ENCODE results near the gene MEP1B.
"Not testable (repeated sequence)": the region's sequence is repeated elsewhere in the genome, so short reads cannot be mapped to it uniquely, and the experiment has no call there.

MEP1B gene

GRCh38 chr18:32209685-32210445, 20.0 kb downstream of the MEP1B start:
- DNase-seq = no peak

DNA sequence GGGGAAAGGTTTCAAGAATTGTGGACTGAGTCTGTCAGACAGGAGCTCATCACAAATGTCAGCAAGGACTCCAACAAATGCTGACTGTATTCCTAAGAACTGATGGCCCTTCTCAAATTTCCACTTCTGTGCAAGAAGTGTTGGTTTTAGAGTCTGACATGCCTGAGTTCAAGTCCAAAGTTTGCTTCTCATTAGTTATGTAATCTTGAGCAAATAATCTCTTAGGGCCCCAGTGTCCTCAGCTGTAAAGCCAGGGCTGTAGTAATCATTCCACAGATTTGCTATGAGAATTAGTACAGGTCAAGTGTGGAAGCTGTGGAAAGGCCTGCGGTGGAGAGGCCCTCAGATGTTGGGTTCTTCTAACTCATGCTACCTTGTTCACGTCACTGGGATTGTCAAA, 23.9 kb downstream of the MEP1B start:
- DNase-seq = no peak

- no peak for DNase-seq
Observed at GRCh38 chr18:32216390-32216789, 26.6 kb downstream of the MEP1B start.

DNA sequence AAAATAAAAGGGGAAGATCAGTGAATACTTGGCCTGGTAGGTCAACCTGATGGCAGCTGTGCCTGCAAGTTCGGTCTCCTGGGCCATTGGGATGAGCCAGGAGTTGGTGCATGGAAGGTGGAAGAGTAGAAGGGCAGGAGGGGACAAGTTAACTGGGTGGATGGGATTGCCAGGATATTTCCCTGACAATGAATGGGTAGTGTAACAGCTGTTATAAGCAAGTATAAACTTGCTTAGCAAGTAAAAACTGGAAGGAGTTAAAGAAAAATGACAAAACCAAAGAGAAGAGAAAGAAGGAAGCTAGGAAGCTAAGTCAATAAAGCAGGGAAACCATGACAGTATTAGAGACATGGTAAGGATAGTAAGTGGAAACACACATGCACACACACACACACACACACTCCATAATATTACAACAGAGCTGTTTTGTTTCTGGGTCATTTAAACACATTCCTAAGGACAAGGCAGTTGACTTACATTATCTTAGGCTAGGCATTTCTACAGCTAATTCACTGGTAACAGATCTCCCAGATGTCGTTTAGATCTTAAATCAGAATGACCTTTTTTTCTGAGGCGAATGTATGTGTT, 29.7 kb downstream of the MEP1B start:
- no peak for DNase-seq

DNA sequence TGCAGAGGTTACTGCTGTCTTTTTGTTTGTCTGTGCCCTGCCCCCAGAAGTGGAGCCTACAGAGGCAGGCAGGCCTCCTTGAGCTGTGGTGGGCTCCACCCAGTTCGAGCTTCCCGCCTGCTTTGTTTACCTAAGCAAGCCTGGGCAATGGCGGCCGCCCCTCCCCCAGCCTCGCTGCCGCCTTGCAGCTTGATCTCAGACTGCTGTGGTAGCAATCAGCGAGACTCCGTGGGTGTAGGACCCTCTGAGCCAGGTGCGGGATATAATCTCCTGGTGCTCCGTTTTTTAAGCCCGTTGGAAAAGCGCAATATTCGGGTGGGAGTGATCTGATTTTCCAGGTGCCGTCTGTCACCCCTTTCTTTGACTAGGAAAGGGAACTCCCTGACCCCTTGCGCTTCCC, 43.5 kb downstream of the MEP1B start:
- not testable (repeated sequence) for DNase-seq

- no peak for DNase-seq
Observed at GRCh38 chr18:32237049-32237448, 47.2 kb downstream of the MEP1B start.

GRCh38 chr18:32238635-32239268, 48.9 kb downstream of the MEP1B start:
- DNase-seq = no peak

- DNase-seq = no peak
Observed at GRCh38 chr18:32242395-32242794, 52.6 kb downstream of the MEP1B start.

GRCh38 chr18:32243358-32243757, 53.5 kb downstream of the MEP1B start:
- DNase-seq = no peak

- no peak for DNase-seq
Observed at GRCh38 chr18:32244881-32245280, 55.0 kb downstream of the MEP1B start.

- DNase-seq = no peak
Observed at GRCh38 chr18:32249147-32249929, 59.5 kb downstream of the MEP1B start.

DNA sequence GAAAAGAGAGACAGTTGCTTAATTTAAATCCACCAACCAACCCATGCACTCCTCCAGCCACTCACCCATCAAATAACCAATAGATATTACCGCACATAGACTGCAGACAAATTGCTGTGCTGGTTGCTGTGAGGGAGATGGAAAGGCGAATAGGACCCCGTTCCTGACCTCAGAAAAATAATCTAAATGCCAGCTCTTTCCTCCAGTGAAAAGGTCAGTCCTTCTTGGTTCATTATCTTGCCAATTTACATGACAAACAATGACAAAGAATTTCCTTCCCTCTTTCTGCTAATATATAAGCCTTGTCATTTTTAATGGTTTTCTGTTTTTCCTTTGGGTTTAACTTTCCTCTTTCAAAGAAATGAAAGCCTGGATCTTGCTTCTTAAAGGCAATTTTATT, 61.6 kb downstream of the MEP1B start:
- DNase-seq = no peak

DNA sequence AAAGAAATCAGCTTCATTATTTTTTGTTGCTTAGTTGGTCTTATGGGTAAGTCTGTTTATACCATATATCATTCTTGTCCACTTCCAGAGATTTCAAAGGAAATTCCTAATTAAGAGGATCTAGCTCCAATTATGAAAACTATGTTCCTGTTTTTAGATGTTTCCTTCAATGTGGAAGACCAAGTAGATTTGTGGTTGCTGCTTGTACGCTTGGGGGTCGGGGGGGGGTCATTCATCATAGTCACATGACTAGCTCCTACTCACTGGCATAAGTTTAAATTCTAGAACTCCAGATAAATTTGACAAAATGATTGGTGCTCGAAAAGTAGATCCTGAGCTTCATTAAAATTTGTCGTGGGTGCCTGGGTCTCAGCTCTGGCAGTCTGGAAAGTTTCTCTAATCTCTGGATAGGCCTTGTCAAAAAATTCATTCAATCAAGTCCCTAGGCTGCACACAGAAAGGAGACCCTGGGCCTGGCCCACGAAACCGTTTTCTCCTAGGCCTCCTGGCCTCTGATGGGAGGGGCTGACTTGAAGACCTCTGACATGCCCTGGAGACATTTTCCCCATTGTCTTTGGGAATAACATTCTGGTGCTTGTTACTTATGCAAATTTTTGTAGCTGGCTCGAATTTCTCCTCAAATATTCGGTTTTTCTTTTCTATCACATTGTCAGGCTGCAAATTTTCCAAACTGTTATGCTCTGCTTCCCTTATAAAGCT, 62.5 kb downstream of the MEP1B start:
- no peak for DNase-seq

DNA sequence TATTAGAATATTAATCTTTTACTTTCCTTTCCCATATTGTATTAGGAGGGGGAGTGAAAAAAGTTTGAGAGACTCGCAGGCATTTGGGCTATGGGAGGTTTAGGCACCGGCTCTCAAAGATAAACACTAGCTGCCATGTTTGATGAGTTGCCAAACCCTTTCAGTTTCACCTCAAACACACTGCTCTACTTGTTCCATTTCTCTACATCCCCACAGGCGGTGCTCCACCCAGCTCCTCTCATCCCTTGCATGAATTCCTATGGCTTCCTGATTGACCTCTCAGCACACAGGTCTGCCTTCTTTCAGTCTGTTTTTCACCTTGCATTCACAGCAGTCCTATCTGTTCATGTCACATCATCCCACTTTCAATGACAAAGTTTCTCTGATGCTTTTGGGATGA, 65.7 kb downstream of the MEP1B start:
- DNase-seq = no peak

GRCh38 chr18:32257084-32257785, 67.4 kb downstream of the MEP1B start:
- no peak for DNase-seq

- no peak for DNase-seq
Observed at GRCh38 chr18:32258148-32258547, 68.3 kb downstream of the MEP1B start.

- no peak for DNase-seq
Observed at GRCh38 chr18:32258558-32259204, 68.8 kb downstream of the MEP1B start.

GRCh38 chr18:32259553-32259952, 69.7 kb downstream of the MEP1B start:
- no peak for DNase-seq

- no peak for DNase-seq
Observed at GRCh38 chr18:32261003-32261402, 71.2 kb downstream of the MEP1B start.

GRCh38 chr18:32262092-32262491, 72.3 kb downstream of the MEP1B start:
- DNase-seq = no peak

GRCh38 chr18:32264401-32264800, 74.6 kb downstream of the MEP1B start:
- DNase-seq = no peak

DNA sequence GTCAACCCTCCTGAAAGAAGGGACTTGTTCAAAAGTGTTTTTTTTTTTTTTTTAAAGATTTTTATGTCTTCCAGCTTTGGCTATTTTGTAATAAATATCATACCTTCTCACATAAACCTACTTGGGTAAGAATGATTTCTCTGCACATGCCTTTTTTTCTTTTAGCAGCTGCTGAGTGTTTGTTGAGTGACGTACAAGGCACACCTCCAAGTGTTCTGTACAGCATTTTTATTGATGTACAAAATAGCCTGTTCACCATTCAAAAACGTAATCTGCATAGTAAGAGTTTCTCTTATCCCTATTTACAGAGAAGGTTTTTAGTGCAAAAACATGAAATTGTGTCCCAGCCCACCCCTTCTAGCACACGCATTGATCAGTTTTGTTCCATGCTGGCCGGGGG, 77.6 kb downstream of the MEP1B start:
- no peak for DNase-seq
